ENCODE measurements around the gene ARHGEF28.

Gene ARHGEF28

GRCh38 chr5:73901043-73901442 is 275.0 kb downstream of the ARHGEF28 start:
- no peak for DNase-seq (ENCODE audit: low read depth)

- DNase-seq (ENCODE audit: low read depth) = no peak
These were observed 275.5 kb downstream of the ARHGEF28 start for GRCh38 chr5:73901455-73901854.

- no peak for DNase-seq (ENCODE audit: low read depth)
These were observed 276.5 kb downstream of the ARHGEF28 start for GRCh38 chr5:73902327-73903051.

- DNase-seq (ENCODE audit: low read depth) = no peak
These were observed 277.2 kb downstream of the ARHGEF28 start for GRCh38 chr5:73903169-73903568.

- DNase-seq (ENCODE audit: low read depth) = no peak
These were observed 280.3 kb downstream of the ARHGEF28 start for GRCh38 chr5:73906277-73906676.

DNA sequence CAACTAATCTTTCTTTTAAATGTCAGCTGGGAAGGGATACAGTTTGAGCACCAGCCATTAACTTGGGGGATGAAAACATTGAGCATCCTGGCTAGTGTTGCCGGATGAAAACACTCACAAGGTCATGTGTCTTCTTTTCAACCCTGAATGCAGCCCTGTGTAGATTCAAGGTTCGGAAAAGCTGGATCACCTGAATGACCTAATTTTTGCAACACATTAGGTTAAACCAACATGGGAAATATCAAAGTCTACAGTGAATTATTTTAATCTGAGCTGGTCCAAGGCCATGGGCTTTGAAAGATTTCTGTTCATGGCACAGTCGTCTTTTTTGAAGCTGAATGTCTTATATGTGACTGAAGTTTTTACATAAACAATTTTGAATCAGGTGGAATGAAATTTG is 281.2 kb downstream of the ARHGEF28 start:
- no peak for DNase-seq (ENCODE audit: low read depth)

DNA sequence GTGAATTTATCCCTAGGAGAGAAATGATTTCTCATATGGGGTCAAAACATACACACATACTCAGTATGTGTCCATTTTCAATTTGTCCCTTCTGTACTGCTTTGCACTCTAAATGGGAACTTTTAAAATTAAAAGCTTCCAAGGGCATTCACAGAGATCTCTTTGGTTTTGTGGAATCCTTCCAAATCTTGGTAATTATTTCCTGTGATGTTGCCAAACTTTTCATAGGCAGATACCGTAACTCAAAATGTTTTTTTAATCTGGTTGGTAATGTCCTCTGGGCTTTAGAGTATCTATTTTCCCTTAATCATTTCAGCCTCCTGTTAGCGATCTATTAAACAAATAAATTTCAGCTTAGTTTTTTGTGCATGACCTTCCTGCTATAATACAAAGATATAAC is 282.4 kb downstream of the ARHGEF28 start:
- no peak for DNase-seq (ENCODE audit: low read depth)

DNA sequence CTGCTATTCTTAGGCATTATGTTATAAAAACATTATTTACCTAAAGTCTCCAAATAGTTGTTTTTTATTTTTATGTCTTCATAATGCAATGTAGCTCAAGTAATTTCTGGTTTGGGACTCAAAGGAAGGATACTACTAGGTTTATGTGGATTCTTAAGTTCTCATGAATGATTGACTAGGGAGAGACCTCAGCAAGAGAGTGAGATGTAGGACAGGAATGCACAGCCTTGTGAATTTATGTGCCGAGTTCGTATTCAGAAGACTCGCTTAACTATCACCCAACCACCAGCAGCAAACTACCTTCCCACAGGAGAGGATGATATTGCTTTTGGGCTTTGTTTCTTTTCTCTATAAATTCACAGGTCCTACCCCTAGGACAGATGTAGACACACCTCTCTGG is 282.9 kb downstream of the ARHGEF28 start:
- DNase-seq (ENCODE audit: low read depth) = no peak

DNA sequence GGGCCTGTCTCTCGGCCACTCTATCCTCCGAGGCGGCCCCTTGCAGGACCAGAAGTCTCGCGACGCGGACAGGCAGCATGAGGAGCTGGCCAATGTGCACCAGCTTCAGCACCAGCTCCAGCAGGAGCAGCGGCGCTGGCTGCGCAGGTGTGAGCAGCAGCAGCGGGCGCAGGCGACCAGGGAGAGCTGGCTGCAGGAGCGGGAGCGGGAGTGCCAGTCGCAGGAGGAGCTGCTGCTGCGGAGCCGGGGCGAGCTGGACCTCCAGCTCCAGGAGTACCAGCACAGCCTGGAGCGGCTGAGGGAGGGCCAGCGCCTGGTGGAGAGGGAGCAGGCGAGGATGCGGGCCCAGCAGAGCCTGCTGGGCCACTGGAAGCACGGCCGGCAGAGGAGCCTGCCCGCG is 283.5 kb downstream of the ARHGEF28 start:
- no peak for DNase-seq (ENCODE audit: low read depth)

GRCh38 chr5:73911761-73912393 is 285.9 kb downstream of the ARHGEF28 start:
- no peak for DNase-seq (ENCODE audit: low read depth)

- no peak for DNase-seq (ENCODE audit: low read depth)
These were observed 286.9 kb downstream of the ARHGEF28 start for GRCh38 chr5:73912821-73913271.

DNA sequence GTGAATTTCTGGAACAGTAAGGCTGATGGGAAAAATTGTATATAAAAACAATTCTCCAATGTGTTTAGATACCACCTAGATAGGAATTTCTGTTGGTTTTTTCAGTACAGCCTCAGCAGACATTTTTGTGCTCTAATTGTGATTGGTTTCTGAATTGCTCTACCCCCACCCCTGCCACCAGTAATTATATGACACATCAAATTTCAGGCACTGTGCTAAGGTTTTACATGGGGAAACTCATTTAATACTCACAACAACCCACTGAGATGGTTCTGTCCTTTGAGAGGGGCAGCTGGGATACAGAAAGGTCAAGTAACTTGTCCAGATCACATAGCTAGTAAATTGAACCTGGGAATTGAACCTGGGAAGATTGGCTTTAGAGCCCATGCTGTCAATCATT is 288.0 kb downstream of the ARHGEF28 start:
- no peak for DNase-seq (ENCODE audit: low read depth)

DNA sequence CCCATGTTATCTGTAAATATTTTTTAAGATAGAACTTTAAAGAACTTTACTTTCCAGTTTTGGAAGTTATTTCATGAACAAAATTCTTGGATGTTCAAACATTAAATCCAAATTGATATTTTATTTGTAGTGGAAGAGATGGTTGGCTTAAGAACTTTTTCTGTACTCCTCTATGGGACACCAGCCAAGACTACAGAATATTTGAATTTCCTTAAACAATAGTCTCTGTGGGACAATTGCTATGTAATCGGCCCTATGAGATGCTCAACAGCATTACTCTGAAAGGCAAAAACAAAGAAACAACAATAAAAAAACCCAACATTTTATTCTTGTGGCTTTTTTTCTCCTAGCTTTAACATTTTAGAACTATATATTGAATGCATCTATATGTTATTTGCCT is 289.3 kb downstream of the ARHGEF28 start:
- DNase-seq (ENCODE audit: low read depth) = no peak

DNA sequence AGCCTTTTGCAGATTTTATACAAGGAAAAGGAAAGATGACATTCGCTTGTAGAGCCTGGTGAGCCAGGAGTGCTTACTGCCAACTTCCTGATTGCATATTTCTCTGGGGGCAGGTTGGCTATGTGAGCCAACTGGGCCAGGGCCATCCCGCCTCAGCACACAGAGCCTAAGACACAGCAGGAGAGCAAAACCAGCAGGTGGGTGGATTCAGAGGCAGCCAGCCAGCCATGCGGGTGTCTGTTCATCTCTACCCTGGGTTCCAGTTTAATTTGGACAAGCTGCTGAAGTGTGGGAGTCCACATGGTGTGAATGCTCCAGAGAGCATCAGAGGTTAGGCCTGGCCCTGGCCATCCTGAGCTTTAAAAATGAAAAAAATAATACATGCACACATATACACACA is 291.4 kb downstream of the ARHGEF28 start:
- DNase-seq (ENCODE audit: low read depth) = no peak

- DNase-seq (ENCODE audit: low read depth) = no peak
These were observed 291.9 kb downstream of the ARHGEF28 start for GRCh38 chr5:73917891-73918290.

DNA sequence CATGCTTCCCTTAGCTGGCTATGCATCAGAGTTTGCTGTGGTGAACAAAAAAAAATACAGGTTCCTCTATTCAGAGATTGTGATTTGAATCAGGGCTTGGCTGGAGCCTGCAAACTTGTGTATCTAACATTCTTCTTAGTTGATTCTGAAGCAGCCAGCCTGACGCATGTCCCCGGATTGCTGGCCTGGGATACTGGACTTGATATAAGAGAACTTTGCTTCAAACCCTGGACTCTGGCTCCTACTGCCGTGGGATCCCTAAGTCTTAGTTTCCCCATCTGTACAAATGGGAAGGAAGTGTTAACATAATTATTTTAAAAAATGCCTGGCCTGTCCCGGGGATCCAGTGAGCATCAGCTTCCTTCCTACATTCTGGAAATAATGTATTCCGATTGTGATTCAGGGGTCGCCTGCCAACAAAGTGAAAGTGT is 292.8 kb downstream of the ARHGEF28 start:
- no peak for DNase-seq (ENCODE audit: low read depth)

DNA sequence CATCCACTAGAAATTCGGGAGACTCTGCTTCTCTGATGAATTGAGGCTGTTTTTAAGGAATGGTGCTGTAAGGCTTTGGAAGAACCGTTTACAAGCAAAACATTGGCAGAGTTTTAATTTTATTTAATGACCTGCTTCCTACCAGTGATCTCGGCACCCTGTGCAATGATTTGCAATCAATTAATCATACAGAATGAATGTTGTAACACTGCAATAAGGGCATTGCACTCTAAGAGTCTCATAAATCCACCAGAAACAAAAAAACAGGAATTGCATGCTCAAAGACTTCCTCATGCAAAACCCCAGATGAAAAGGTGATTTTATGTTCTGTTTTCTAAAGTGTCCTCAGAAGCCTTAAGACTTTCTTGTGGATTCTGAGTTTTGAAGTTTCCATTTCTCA is 295.7 kb downstream of the ARHGEF28 start:
- no peak for DNase-seq (ENCODE audit: low read depth)

DNA sequence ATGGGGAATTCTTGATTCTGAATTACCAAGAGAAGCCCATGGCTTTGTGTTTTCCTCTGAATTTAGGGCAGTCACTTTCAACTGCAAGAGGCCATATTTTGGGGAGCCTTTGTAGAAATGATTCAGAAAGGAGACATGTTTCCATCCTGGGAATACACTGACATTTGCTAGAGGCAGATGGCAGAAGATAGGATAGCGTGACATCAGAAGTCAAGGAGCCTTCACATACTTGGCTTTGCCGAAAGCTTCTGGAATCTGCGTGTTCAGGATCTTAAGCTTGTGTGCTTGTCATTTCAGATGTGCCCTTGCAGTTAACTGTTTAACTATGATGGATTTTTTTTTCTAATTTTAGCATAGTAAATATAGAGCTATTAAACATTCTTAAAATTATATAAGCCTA is 296.2 kb downstream of the ARHGEF28 start:
- no peak for DNase-seq (ENCODE audit: low read depth)

DNA sequence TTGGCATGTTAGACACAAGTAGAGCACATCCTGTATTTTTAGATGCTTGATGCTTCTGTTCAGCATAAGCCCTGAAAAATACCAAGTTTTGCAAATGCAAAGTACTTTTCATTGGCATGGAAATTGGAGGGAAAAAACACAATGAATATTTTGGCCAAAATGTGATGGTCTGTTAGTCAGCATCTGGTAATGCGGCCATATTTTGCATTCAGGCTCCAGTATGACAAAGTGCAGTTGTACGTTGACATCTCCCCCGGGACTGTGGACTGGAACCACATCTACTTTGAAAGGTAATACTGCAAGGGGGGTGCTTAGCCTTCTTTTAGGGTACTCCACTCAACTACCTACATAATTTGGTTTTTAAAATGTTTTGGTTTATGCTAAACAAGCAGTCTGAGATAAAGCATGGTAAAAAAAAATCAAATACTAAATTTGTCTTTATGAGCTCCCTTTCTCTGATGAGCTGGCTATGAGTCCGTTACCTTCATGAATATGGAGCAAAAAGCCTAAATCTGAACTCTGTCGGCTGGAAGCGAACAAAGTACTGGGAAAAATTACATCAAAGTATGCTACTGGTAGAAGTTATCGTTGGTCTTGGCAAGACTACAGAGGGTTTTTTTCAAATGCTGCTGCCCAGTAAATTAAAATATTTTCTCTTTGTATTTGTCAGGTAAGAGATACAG is 297.0 kb downstream of the ARHGEF28 start:
- no peak for DNase-seq (ENCODE audit: low read depth)

- DNase-seq (ENCODE audit: low read depth) = no peak
These were observed 302.6 kb downstream of the ARHGEF28 start for GRCh38 chr5:73928476-73929070.

GRCh38 chr5:73935719-73936118 is 309.7 kb downstream of the ARHGEF28 start:
- no peak for DNase-seq (ENCODE audit: low read depth)

DNA sequence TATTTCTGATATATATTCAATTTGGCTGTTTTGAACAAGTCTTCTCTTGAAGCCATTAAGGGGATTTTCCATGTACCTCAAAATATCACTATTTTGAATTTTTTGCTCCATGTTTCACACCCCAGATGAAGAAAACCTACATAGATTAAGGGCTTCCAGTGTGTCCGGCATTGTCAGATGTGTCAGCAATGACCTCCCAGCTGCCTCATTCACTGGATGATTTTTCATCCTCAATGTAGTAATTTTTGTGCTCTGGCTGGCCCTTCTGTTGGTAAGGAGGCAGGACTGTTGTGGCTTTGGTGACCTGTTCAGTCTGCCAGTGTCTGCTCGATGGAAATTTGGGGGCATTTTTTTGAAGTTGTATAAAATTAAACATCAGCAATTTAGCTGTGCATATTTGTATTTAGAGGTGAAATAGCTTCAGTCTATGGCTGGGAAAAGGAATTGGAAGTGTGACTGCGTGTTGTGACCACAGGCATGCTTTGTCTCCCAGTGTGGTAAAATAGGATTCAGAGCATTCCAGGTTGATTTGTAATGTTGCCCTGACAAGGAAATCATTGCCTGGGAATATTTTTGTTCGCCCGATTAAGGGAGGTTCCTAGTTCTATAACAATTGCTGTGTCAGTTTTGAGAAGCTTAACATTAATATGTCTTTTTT is 312.4 kb downstream of the ARHGEF28 start:
- DNase-seq (ENCODE audit: low read depth) = no peak
